HG02981 (cell line): ENCODE measurements around the gene CARD19.
A peak's percentile ranks its signal among the peaks of the same experiment; 100 is the strongest.

Experiments used
- ATAC-seq: cut with Tn5 transposase; IDR thresholded peaks from one replicate; pipeline ENCODE4 v1.9.1; 2021; ENCODE audit warnings: mild to moderate bottlenecking, moderate library complexity; ENCODE audit not compliant: unreplicated experiment

CARD19 gene

DNA sequence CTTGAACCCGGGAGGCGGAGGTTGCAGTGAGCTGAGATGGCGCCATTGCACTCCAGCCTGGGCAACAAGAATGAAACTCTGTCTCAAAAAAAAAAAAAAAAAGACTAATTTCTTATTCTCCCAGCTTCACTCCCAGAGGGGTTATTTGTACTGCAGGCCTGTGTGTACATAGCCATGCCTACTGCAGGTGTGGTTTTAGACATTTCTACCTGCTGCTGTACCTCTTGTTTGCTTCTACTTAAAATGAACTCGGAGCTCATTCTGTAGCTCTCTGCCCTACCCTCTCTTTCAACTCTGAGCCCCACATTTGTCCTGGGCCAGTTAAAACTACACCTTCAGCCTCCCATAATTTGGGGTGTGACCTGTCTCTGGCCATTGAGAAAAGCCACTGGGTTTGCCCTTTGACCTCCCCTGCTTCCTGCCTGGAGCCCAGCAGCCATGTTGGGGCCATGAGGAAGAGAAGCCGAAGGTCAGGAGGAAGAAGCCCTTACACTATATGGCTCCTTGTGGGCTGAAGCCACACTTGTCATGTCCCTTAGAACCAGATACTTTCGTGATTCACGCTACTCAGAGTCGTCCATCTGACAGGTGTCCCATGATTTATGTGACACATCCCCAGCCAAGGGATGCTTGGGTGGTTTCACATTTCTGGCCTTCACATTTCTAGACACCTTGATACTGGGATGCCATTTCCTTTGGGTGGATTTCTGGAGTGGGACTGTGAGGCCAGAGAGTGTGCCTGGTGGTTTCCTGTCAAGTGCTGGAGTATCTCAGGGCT, 9.4 kb upstream of the CARD19 start:
- ATAC-seq: no peak

DNA sequence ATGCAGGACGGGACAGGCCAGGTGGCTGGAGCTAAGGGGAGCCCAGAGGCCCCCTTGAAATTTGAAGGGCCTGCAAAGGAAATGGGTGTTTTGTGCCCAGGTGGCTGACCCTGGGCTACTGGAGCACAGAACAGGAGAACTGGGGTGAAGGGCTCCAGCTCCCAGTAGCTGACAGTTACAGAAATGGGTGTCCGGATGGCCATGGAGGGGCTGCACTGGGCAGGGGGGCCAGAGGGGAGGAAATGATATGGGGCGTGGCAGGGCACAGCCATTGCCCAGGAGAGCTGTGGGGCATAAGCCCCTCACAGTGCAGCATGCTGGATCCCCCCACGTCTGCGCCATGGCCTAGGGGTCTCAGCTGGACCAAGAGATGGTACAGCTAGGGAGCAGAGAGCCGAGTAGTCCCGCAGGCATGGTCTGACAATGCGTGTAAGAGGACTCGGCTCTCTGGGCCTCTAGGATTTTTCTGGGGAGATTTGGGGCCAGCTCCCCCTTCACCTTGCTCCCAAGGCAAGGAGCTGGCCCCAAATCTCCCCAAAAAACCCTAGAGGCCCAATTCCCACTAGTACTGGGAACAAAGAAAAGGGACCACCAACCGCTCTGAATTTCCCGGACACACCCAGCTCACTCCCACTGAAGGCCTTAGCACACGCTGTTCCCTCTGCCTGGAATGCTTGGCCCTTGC, 7.9 kb upstream of the CARD19 start:
- no peak for ATAC-seq

DNA sequence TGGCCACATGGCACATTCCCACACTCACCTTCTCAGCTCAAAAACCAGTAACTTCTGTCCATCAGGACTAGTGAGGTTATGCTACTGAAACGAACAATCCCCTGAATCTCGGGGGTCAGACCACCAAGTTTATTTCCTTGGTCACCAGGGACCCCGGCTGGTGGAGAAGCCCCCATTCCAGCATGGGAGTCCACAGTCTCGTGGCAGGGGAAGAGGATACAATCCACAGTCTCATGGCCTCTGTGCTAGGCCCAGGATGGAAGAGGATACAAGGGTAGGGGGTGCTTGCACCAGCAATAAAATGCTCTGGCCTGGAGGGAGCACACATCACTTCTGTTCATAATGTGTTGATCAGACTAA, 7.4 kb upstream of the CARD19 start:
- no peak for ATAC-seq

DNA sequence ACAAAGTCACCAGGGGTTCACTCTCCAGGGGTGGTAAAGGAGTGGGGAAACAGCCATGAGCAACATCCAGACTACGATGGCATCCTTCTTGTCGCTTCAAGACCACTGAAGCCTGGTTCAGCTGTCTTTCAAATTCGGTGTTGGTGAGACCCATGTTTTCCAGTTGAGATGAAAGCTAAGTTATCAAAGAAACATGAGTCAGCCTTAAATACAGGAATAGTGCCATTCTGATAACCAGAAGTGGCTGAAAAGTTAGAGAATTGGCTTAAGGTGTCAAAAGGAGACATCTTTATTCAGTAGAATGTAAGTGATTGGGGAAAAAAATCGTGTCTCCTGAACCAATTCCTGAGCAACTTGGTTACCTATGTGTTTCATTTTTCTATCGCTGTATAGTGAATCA, 7.0 kb upstream of the CARD19 start:
- ATAC-seq: no peak

DNA sequence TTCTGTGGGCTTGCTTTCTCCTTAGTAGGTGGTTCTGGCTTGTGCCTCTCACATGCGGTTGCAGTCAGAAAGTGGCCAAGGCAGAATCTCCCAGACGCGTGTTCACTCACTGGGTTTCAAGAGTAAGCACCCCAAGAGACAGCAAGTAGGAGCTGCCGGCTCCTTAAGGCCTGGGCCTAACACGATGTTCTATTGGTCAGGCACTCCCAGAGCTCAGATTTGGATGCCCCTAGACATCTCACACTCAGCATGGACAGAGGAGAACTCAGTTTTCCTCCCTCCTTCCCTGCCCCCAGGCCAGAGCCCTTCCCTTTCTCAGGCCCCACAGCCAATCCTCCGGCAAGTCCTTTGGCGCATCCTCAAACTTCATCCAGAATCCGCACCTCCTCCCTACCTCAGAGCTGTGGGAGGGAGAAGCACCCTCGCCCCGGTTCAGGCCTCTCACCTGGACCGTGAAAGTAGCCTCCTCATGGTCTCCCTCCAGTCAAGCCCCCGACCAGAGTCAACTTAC, 6.5 kb upstream of the CARD19 start:
- ATAC-seq: no peak

DNA sequence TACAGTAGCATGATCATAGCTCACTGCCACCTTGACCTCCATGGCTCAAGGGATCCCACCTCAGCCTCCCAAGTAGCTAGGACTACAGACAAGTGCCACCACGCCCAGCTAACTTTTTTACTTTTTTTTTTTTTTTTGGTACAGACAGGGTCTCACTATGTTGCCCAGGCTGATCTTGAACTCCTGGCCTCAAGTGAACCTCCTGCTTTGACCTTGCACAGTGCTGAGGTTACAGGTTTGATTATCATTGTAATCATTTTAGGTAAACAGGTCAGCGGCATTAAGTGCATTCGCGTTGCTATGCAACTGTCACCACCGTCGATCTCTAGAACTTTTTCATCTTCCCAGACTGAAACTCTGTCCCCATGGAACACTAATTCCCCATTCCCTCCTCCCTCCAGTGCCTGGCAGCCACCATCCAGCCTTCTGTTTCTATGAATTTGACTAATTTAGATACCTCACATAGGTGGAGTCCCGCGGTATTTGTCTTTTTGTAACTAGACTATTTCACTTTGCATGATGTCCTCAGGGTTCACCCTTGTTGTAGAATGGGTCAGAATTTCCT, 5.8 kb upstream of the CARD19 start:
- ATAC-seq: no peak

DNA sequence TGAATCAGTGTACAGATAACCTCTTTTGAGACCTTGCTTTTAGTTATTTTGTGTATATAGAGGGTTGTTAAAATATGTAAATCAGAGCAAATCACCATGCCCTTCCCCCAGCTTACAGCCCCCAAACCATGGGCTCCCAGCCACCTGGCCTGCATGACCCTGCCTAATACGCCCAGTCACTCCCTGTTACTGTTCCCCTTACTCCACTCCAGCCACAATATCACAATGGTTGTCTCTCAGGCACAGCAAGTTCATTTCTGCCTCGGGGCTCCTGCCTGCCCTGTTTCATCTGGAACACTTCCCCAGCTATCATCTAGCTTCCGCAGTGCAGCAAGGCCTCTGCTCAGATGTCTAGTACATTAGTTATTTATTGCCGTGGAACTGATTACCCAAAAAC, 5.0 kb upstream of the CARD19 start:
- no peak for ATAC-seq

DNA sequence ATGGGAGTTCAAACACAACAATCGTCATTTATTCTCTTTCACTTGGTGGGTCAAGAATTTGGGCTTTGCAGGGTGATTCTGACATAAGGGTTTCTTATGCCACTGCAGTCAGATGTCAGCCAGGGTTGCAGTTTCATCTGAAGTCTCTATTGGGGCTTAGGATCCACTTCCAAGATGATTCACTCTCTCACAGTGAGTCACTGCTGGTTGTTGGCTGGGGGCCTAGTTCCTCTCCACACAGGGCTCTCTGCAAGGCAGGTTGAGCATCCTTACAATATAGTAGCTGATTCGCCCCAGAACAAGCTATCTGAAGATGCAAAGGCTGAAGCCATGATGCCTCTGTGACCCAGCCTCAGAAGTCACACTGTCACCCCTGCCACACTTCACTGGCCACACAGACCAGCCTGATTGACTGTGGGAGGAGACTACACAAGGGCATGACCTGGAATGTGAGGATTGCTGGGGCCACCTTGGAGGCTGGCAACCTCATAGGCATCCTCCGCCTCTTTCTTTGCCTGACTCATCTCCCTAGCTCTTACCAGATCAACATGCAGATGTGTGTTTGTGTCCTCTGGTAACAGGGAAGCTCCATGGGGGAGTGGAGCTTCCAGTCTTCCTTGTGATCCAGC, 4.5 kb upstream of the CARD19 start:
- ATAC-seq: no peak

DNA sequence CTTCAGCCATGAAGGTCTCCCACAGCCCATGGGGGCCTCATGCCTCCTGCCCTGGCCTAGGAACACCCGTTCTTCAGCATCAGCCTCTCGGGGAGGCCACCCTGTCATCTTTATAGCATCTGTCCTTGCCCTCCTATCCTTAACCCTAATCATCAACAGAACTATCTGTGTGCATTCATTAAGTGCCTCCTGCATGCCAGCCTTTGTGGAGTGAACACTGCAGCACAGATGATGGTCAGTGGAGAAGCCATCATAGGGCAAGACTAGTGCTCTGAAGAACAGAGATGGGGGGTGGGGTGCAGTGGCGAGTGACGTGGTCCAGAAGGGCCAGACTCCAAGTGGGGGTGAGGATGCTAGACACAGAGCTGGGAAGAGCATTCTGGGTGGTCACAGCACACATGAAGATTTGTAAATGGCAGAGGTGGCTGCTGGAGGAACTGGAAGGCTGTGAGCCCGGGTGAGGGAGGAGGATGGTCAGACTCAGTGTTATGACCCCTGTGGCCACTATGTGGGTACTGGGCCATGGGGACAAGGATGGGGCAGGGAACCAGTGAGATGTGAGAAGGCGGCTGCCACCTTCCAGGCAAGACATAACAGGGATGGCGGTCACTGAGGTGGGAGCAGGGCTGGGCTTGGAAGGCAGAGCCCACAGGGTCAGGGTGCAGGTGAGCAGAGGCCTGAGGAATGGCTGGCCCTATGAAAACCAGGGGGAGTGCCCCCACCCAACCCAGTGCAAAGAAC, 3.6 kb upstream of the CARD19 start:
- no peak for ATAC-seq

DNA sequence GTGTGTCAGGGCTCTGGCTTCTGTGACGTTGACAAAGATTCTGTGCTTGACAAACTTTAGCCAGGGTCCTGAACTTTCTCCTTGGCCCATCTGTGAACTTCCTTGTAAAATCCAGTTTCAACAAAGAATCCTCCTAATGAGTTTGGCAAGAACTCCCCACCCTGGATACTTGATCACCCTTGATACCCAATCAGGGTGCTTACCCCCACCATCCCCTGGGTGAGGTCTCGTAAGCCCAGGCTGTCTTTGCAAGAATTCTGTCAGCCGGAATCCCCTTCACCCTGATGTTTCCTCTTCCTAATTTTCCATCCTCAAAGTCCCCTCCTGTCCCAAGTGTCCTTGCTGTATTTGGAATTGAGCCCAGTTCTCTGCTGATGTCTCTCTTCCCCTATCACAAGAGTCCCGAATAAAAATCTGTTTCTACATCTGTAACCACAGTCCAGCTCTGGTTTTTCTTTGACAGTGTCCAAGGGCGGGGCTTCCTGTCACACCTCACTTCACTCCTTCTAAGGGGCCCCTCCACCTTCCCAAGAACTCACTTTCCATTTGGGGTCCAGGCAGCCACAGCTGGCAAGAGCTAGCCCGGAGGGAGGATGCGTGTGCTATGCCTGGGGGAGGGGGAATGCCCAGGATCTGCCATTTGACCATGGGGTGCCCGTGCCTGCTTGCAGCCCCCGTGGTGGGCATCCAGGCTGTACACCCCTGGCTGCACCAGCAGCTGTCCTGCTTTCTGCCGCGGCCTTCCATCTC, 2.7 kb upstream of the CARD19 start:
- no peak for ATAC-seq

DNA sequence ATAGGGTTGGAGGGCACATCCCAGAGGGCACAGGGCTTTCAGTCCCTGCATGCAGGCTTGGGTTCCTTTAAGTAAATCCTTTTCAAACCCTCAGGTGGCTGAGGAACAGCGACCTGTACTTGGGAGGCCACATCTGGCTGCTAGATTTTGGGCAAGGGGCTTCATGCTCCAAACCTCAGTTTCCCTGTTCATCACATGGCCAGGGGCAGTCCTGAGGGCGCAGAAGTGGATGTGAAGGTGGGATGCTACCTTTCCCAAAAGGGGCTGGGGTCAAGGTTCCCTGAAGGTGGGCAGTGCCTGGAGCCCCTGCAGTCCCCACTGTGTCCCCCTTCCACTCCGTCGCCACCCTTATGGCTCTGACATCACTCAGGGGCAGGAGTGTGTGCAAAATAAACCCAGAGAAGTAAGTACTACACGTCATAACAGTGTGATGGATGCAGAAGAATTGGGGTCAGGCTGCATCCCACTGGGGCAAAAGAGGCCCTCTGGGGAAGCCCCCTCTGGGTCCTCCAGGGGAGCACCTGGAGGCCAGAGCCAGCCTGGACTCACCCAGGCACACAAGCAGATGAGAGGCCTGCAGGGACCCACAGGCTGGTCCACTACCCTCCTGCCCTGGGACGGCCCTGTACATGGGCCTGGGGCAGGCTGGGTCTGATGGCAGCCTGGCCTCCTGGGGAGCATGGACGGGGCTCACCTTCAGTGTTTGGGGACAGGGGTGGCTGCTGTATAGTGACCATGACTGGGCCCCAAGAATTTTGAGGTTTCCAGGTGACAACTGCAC, 1.9 kb upstream of the CARD19 start:
- no peak for ATAC-seq

DNA sequence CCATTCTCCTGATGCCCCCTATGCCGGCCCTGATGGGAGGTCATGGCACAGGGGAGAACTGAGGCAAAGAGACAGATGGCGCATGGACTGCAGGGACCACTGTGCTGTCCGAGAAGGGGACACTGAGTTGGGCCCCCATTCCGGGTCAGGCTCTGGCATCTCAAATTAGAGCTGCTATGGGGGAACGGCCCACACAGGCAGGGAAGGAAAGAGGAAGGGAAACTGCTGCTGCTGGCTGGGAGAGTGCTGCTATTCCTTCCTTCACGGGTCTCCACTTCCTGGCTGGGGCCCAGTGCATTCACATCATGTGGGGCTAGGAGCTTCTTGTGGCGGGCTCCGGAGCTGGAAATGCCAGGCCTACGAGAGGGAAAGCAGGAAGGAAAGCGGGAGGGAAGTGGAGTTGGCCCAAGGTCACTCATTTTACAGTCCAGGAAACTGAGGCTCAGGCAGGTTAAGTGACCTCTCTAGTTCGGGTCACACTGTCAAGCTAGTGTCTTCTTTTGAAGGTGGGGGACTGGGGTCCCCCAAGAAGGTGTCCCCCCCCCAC, 1.3 kb upstream of the CARD19 start:
- ATAC-seq: no peak

DNA sequence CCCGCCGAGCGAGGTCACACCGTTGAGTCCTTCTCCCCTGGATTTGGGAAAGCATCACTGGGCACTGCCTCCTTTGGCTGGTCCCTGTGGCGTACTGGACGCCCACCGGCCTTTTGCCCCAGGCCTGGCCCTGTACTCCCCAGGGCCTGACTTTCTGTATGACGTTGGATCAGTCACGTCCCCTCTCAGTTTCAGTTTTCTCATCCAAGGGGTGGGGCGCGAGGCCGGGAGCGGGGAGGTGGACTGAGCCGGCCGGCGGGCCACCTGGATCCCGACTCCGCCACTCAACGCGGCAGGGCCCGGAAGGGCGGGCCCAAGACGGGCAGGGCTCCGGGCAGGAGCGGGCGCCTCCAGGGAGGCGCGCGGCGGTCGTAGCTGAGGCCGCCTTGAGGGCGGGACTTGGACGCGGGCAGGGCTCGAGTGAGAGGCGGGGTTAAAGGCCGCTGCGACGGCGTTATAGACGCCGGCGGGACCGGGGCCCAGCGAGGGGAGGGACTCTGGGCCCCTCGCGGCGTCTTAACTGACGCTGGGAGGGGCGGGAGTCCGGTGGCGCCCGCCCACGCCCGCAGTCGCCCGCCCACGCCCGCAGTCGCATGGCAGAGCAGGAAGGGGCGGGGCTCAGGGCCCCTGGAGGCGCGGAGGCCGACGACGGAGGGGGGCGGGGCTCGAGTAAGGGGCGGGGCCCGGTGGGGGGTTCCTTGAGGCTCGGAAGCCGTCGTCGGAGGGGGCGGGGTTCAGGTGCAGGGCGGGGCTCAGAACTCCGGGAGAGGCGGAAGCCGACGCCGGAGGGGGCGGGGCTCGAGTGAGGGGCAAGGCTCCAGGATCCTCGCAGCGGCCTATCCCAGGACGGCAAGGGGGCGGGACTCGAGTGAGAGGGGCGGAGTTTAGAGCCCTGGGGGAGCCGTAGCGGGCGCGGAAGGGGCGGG, 549 bp upstream of the CARD19 start:
- peak; percentile 62 for ATAC-seq

DNA sequence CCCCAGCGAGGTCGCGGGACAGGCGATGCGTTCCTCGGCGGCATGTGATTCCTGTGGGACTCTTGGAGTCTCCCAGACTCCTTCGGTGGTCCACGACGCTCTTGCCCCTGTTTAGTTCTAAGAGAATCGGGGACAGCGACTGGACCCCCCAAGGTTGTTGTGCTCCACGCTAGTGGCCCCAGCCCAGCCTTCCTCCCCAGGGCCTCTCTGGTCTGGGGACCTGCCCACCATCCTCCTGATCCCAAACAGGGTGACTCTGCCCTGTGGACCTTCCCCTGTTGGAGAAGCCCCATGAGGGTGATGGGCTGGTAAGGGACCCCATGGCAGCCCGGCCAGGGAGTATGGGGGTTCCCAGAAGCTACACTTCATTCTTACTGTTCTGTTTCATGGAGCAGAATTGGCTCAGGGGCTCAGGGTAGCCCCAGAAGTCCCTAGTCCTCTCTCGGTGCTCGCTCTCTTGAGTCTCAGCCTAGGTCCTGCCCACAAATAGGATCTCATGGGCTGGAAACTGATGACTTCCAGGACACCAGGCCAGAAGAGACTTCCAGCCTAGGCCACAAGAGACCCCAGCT, 880 bp downstream of the CARD19 start:
- ATAC-seq: no peak

DNA sequence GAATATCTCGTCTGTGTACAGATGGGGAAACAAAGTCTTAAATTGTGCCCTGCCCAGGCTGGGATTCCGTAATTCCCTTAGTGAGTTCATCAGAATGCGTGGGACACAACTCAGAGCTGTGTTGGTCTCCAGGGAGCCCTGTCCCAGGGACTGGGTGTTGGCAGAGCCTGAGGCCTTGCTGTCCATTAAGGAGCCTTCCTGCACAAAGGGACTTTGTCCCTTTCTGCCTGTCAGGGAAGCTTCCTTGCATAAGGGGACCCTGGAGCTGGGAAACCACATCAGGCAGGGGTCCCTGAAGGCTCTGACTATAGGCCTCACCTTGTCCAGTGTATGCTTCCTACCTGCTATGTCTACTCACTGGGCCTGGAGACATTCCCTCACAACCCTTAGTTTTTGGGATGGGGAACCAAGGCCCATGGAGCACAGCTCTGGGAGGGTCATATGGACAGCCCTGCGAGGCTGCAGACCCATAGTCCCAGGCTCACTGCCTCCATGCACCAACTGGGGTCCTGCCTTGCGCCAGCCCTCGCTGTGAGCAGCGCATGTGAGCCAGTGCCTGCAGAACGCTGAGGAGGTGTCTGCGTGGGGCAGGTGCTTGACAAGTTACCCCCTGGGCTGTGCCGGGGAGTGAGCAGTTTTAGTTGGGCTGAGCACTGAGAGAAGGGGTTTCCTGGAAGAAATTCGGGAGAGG, 1.6 kb downstream of the CARD19 start:
- no peak for ATAC-seq

DNA sequence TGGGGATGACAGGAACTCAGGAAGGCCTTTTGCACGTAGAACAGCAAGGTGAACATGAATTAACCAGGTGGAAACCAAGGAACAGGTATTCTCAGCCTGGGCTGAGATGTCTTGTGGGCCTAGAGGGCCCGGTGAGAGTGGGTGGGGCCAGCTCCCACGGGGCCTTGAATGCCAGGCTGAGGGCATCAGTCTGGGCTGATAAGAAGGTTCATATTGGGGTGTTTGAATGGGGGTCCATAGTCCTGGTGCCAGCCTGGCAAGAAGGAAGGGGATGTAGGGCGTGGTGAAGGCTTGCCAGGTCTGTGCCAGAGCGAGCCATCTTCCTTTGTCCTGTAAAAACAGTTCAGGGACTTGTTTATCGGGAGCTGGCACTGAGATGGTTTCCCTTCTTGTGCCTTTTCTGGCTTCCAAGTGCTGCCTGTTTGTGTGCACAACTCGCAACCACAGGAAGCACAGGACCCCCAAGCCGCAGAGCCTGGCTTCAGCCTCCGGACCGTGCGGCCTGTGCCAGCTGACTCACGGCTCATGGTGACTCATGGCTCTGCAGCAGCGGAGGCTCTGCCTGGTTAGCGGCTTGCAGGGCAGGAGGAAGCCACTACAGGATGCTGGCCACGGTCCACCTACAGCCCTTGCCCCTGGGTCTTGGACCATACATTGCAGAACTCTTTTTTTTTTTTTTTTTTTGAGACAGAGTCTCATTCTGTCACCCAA, 2.4 kb downstream of the CARD19 start:
- no peak for ATAC-seq
